Neural progenitor cell (in vitro differentiated cells): ENCODE results near the gene CNTRL. TPM values are rescaled to one million over a fixed set of nuclear protein-coding genes. Genes with fewer than 3 reads are reported as not detected.

Source experiments
- DNase-seq: peaks from one replicate; pipeline ENCODE4 v3.0.0-alpha.2; 2016; ENCODE audit warnings: low spot score
- H2AFZ ChIP-seq: fragments of 200-600 bp; sonication (generic); replicated peaks from 2 replicates; pipeline ENCODE4 v1.6.1; 2016; ENCODE audit warnings: antibody characterized with exemption
- H3F3A ChIP-seq: fragments of 200-600 bp; sonication (generic); 2 replicates; pipeline ENCODE4 v1.6.1; 2016; ENCODE audit warnings: antibody characterized with exemption, low read depth
- H3K27ac ChIP-seq: fragments of 200-600 bp; sonication (generic); 2 replicates; pipeline ENCODE4 v1.5.1; 2016; ENCODE audit warnings: mild to moderate bottlenecking
- H3K27me3 ChIP-seq: fragments of 200-600 bp; sonication (generic); 2 replicates; pipeline ENCODE4 v1.6.1; 2016; ENCODE audit warnings: mild to moderate bottlenecking, moderate library complexity
- H3K36me3 ChIP-seq: fragments of 200-600 bp; sonication (generic); 2 replicates; pipeline ENCODE4 v1.5.1; 2016
- H3K4me1 ChIP-seq: fragments of 200-600 bp; sonication (generic); 2 replicates; pipeline ENCODE4 v1.6.1; 2016; ENCODE audit warnings: mixed run types
- H3K4me2 ChIP-seq: fragments of 200-600 bp; sonication (generic); 2 replicates; pipeline ENCODE4 v1.6.1; 2016
- H3K4me3 ChIP-seq: fragments of 200-600 bp; sonication (generic); 2 replicates; pipeline ENCODE4 v1.5.1; 2016
- H3K79me2 ChIP-seq: fragments of 200-600 bp; sonication (generic); 2 replicates; pipeline ENCODE4 v1.6.1; 2016; ENCODE audit warnings: low read depth
- H3K9ac ChIP-seq: fragments of 200-600 bp; sonication (generic); 2 replicates; pipeline ENCODE4 v1.6.1; 2016
- H3K9me3 ChIP-seq: fragments of 200-600 bp; sonication (generic); 2 replicates; pipeline ENCODE4 v1.5.1; 2016; ENCODE audit warnings: low read depth
- H4K20me1 ChIP-seq: fragments of 200-600 bp; sonication (generic); 2 replicates; pipeline ENCODE4 v1.6.1; 2016; ENCODE audit warnings: low read depth
- H3K27ac Mint-ChIP-seq: 3 replicates; pipeline ENCODE4 v1.8.0; 2021; ENCODE audit warnings: mixed read lengths
- H3K27me3 Mint-ChIP-seq: 2 replicates; pipeline ENCODE4 v1.8.0; 2022; ENCODE audit warnings: low read depth, mild to moderate bottlenecking, inconsistent platforms, moderate library complexity, mixed read lengths; ENCODE audit not compliant: insufficient read depth
- H3K36me3 Mint-ChIP-seq: 3 replicates; pipeline ENCODE4 v1.8.0; 2021; ENCODE audit warnings: mixed read lengths
- H3K4me1 Mint-ChIP-seq: 3 replicates; pipeline ENCODE4 v1.8.0; 2021; ENCODE audit warnings: mixed read lengths
- H3K4me3 Mint-ChIP-seq: 3 replicates; pipeline ENCODE4 v1.8.0; 2021; ENCODE audit warnings: mild to moderate bottlenecking, moderate library complexity, mixed read lengths
- H3K9me3 Mint-ChIP-seq: 3 replicates; pipeline ENCODE4 v1.8.0; 2020; ENCODE audit warnings: mixed read lengths
- EZH2 ChIP-seq: fragments of 200-600 bp; sonication (generic); IDR thresholded peaks from 2 replicates; pipeline ENCODE4 v1.6.1; 2017; ENCODE audit warnings: antibody characterized with exemption, mild to moderate bottlenecking, moderate library complexity
- EZH2phosphoT487 ChIP-seq: fragments of 200-600 bp; sonication (generic); IDR thresholded peaks from 2 replicates; pipeline ENCODE4 v1.6.1; 2017; ENCODE audit warnings: antibody characterized with exemption
- total RNA-seq: library from RNA; depleted of rRNA; stranded (reverse); fragments of >200 nt; gene quantifications from 2 replicates; pipeline ENCODE4 v1.2.3, GENCODE V29; 2015; ENCODE audit warnings: low replicate concordance
- TF ChIP-seq, protein P1 (sequence below): fragments of 200-600 bp; sonication (generic); IDR thresholded peaks from 2 replicates; pipeline ENCODE4 v1.5.1; 2017; ENCODE audit warnings: antibody characterized with exemption, mild to moderate bottlenecking

CNTRL gene
- total RNA-seq, 1 donor from 2014 or later, result 45.4 TPM

DNA sequence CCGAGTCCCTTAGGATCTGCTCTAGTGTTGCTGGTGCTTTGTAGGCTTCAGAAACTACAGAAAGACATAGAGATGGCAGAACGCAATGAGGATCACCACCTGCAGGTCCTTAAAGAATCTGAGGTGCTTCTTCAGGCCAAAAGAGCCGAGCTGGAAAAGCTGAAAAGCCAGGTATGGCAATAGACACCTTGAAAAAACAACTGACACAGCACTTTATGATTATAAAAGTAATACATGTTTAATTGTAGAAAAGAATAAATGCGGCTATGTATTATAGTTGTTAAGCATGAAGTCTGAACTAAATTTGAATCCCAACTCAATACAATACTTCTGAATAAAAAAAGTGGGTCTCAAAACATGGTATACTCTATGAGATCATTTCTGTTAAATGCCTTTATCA lies 83.2 kb downstream of the CNTRL start:
- Mint-ChIP-seq H3K27me3 (no peaks in the 10 kb centered on the region), H3K4me3 (no peak overlapping the region), H3K27ac (no peak overlapping the region), H3K4me1 (no peaks in the 10 kb centered on the region), H3K9me3 (no peaks in the 10 kb centered on the region), H3K36me3 (peaks cover 18% of the 10 kb centered on the region)
- H3K4me1 ChIP-seq, result no peaks in the 10 kb centered on the region
- H3K27me3 ChIP-seq, result no peaks in the 10 kb centered on the region
- no peaks in the 10 kb centered on the region for H3F3A ChIP-seq
- H2AFZ ChIP-seq, result no peak overlapping the region
- H3K27ac ChIP-seq, result no peak overlapping the region
- DNase-seq, result no peak
- no peak overlapping the region for H3K4me3 ChIP-seq
- no peaks in the 10 kb centered on the region for H3K79me2 ChIP-seq
- peaks cover 6% of the 10 kb centered on the region for H3K36me3 ChIP-seq
- H4K20me1 ChIP-seq, result no peaks in the 10 kb centered on the region
- H3K9me3 ChIP-seq, result no peaks in the 10 kb centered on the region
- TF ChIP-seq EZH2phosphoT487, result no peak
- TF ChIP-seq, protein P1, sequence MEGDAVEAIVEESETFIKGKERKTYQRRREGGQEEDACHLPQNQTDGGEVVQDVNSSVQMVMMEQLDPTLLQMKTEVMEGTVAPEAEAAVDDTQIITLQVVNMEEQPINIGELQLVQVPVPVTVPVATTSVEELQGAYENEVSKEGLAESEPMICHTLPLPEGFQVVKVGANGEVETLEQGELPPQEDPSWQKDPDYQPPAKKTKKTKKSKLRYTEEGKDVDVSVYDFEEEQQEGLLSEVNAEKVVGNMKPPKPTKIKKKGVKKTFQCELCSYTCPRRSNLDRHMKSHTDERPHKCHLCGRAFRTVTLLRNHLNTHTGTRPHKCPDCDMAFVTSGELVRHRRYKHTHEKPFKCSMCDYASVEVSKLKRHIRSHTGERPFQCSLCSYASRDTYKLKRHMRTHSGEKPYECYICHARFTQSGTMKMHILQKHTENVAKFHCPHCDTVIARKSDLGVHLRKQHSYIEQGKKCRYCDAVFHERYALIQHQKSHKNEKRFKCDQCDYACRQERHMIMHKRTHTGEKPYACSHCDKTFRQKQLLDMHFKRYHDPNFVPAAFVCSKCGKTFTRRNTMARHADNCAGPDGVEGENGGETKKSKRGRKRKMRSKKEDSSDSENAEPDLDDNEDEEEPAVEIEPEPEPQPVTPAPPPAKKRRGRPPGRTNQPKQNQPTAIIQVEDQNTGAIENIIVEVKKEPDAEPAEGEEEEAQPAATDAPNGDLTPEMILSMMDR, result no peak
- no peak overlapping the region for H3K4me2 ChIP-seq
- no peak overlapping the region for H3K9ac ChIP-seq

DNA sequence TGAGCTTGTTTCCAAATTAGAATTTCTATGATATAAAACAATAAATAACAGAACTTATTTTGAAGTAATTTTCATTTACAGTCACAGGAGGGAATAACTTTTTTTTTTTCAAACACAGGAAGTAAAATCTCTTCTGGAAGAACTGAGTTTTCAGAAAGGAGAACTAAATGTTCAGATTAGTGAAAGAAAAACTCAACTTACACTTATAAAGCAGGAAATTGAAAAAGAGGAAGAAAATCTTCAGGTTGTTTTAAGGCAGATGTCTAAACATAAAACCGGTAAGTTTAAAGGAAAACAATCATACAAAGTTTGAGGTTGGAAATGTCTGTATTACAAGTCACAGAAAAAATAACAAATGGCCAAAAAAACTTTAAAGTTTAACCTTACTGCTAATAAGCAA lies 85.3 kb downstream of the CNTRL start:
- H3K4me2 ChIP-seq, result no peak overlapping the region
- H3K4me1 Mint-ChIP-seq, result no peaks in the 10 kb centered on the region
- peaks cover 6% of the 10 kb centered on the region for H3K36me3 ChIP-seq
- no peaks in the 10 kb centered on the region for H3K27me3 Mint-ChIP-seq
- TF ChIP-seq EZH2phosphoT487, result no peak
- TF ChIP-seq, protein P1, result no peak
- no peak for TF ChIP-seq EZH2
- no peaks in the 10 kb centered on the region for H3F3A ChIP-seq
- H3K27me3 ChIP-seq, result no peaks in the 10 kb centered on the region
- no peak overlapping the region for H2AFZ ChIP-seq
- no peaks in the 10 kb centered on the region for H3K4me1 ChIP-seq
- no peak for DNase-seq
- no peaks in the 10 kb centered on the region for H3K9me3 ChIP-seq
- no peak overlapping the region for H3K4me3 ChIP-seq
- H3K79me2 ChIP-seq, result no peaks in the 10 kb centered on the region
- H3K9me3 Mint-ChIP-seq, result no peaks in the 10 kb centered on the region
- H3K27ac ChIP-seq, result no peak overlapping the region
- H3K36me3 Mint-ChIP-seq, result peaks cover 21% of the 10 kb centered on the region
- no peak overlapping the region for H3K4me3 Mint-ChIP-seq
- no peaks in the 10 kb centered on the region for H4K20me1 ChIP-seq
- H3K9ac ChIP-seq, result no peak overlapping the region
- H3K27ac Mint-ChIP-seq, result no peak overlapping the region

DNA sequence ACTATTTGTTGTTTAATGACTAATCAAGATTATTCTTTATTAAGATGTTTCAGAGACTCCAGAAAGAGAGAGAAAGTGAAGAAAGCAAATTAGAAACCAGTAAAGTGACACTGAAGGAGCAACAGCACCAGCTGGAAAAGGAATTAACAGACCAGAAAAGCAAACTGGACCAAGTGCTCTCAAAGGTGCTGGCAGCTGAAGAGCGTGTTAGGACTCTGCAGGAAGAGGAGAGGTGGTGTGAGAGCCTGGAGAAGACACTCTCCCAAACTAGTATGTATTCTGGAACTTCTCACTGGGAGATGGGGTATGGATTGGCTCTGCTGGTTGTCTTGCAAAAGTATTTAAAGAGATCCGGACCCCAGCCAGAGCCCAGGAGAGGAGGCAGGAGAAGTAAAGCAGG lies 93.3 kb downstream of the CNTRL start:
- H3K27me3 Mint-ChIP-seq, result peaks cover 2% of the 10 kb centered on the region
- H3K9me3 Mint-ChIP-seq, result no peaks in the 10 kb centered on the region
- Histone ChIP-seq H3K27me3 (no peaks in the 10 kb centered on the region), H3K4me1 (no peaks in the 10 kb centered on the region), H4K20me1 (no peaks in the 10 kb centered on the region), H3K79me2 (no peaks in the 10 kb centered on the region), H3F3A (no peaks in the 10 kb centered on the region), H3K9me3 (no peaks in the 10 kb centered on the region), H3K9ac (no peak overlapping the region), H3K4me2 (no peak overlapping the region), H3K27ac (no peak overlapping the region), H2AFZ (no peak overlapping the region), H3K4me3 (no peak overlapping the region), H3K36me3 (peaks cover 3% of the 10 kb centered on the region)
- H3K4me3 Mint-ChIP-seq, result no peak overlapping the region
- H3K36me3 Mint-ChIP-seq, result peaks cover 29% of the 10 kb centered on the region
- DNase-seq, result no peak
- H3K27ac Mint-ChIP-seq, result no peak overlapping the region
- TF ChIP-seq EZH2phosphoT487 (no peak), EZH2 (no peak)
- TF ChIP-seq, protein P1, result no peak
- H3K4me1 Mint-ChIP-seq, result no peaks in the 10 kb centered on the region
